HG03066 (cell line): ENCODE data around the gene HTRA1.
A peak's percentile ranks its signal among the peaks of the same experiment; 100 is the strongest.

Source experiments
- ATAC-seq: cut with Tn5 transposase; IDR thresholded peaks from one replicate; pipeline ENCODE4 v1.9.1; 2021; ENCODE audit warnings: low read depth; ENCODE audit not compliant: unreplicated experiment

The HTRA1 gene

DNA sequence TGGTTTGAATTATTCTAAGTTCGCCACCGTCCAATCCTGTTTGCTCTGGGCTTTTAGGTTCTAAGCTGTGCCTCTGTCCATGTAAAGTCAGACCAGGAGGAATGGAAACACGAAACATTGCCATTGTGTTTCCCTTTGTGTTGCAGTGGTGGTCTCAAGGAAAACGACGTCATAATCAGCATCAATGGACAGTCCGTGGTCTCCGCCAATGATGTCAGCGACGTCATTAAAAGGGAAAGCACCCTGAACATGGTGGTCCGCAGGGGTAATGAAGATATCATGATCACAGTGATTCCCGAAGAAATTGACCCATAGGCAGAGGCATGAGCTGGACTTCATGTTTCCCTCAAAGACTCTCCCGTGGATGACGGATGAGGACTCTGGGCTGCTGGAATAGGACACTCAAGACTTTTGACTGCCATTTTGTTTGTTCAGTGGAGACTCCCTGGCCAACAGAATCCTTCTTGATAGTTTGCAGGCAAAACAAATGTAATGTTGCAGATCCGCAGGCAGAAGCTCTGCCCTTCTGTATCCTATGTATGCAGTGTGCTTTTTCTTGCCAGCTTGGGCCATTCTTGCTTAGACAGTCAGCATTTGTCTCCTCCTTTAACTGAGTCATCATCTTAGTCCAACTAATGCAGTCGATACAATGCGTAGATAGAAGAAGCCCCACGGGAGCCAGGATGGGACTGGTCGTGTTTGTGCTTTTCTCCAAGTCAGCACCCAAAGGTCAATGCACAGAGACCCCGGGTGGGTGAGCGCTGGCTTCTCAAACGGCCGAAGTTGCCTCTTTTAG, 52.9 kb downstream of the HTRA1 start:
- ATAC-seq: no peak

GRCh38 chr10:122515022-122515424, 53.7 kb downstream of the HTRA1 start:
- no peak for ATAC-seq

DNA sequence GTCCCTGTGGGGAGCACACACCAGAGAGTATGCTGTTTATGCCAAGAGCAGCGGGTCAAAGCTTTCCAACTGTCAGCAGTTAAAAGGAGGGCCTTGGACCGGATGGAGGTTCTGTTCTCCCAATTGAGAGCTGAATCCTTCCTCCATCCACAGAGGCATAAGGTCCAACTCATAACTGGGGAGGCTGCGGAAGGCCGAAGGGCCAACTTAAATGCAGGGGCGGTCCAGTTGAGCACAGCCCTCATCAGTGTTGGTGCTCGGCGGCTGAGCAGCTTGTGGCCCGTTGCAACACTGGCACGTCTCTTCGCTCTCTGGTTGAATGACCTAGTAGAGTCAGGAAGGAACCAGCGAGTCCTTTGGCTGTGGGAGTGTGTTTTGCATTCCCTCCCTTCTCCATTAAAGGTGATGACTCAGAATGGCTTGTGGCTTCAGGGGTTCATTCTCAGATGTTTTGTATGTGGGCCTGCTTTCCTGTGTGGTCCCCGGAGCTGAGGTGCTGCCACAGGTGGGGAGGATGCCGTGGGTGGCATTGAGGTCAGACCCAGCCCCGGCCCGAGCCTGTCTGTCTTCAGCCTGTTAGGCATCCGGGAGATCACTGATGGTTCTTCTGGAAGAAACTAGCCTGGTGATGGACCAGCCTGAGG, 54.4 kb downstream of the HTRA1 start:
- ATAC-seq: peak; percentile 56

- ATAC-seq: no peak
Observed at GRCh38 chr10:122516734-122517133, 55.4 kb downstream of the HTRA1 start.

DNA sequence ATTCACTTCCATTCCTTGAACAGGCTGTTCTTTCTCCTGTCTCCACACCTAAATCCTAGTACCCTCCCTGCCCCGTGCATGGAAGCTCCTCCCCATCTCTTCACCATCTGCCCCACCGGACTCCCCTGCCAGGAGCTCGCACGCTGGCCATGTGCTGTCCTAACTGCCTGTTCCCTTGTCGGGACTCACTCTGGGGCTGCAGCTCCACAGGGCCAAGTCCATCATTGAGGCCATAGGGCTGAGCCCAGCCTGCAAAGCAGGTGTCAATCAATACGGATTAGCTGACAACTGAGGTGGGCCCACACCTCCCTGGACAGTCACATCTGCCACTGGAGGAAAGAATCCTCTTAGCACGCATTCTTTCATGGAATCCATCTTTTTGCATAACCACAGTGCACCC, 57.8 kb downstream of the HTRA1 start:
- no peak for ATAC-seq

GRCh38 chr10:122519873-122520272, 58.5 kb downstream of the HTRA1 start:
- no peak for ATAC-seq

GRCh38 chr10:122521011-122521410, 59.7 kb downstream of the HTRA1 start:
- ATAC-seq: no peak

DNA sequence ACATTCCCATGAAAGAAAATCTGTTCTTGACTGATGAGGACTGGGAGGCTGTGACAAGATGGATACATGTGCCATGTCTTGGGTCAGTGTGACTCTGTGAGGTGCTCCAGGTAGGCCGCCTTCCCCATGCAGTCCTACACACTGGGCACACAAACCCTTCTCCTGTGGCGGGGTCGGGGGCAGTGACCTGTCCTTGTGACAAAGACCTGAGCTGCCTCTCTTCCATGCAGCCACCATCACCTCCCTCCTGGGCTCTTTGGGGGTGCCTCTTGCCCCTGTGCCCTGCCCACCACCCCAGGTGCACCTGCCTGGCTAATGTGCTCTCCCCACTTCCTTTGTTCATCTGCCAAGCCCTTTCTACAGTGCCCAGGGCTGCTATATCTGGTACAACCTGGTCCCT, 63.5 kb downstream of the HTRA1 start:
- ATAC-seq: no peak

- ATAC-seq: no peak
Observed at GRCh38 chr10:122525788-122526187, 64.4 kb downstream of the HTRA1 start.

GRCh38 chr10:122526892-122527291, 65.5 kb downstream of the HTRA1 start:
- ATAC-seq: no peak

- ATAC-seq: no peak
Observed at GRCh38 chr10:122530177-122530576, 68.8 kb downstream of the HTRA1 start.

- ATAC-seq: no peak
Observed at GRCh38 chr10:122531261-122531660, 69.9 kb downstream of the HTRA1 start.

GRCh38 chr10:122531939-122532338, 70.6 kb downstream of the HTRA1 start:
- no peak for ATAC-seq

- no peak for ATAC-seq
Observed at GRCh38 chr10:122532601-122533296, 71.4 kb downstream of the HTRA1 start.

- ATAC-seq: no peak
Observed at GRCh38 chr10:122537545-122537944, 76.2 kb downstream of the HTRA1 start.

DNA sequence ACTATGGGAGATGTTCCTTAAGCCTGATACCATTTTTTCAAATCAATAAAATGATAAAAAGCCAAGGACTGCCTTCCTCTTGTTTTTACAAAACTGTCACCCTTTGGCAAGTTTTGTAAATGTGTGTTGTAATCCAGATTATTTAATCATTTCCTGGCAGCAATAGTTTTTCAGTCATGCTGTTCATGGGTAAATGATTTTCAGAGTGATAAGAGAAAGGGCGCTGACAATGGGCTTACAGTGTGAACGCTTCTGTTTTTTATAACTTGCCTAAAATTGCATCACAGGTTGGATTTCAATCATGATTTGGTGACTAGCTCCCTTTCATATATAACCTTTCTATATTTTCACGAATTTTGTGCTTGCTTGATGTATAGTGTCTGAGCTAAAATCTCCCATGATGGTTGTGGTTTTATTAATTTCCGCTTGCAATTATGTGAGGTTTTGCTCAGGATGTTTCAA, 80.2 kb downstream of the HTRA1 start:
- no peak for ATAC-seq

- no peak for ATAC-seq
Observed at GRCh38 chr10:122543676-122544445, 82.5 kb downstream of the HTRA1 start.

DNA sequence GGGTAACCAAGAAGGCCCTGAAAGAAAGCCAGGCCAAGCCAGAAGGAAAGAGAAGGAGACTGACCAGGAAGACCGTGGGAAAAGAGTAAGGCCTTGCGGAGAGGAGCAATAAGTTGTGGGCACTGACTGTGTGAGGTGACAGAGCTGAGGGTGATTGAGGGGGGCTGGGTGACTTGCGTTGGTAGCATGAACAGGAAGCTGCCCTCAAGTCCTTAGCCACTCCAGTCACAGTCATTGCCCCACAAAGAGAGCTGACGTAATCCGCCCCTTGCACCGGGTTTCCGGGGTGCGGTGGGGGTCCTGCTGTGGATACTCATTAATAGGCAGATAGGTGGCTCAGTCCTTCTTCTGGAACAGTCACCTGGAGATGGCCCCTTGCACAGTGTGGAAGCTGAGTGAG, 83.1 kb downstream of the HTRA1 start:
- ATAC-seq: no peak

GRCh38 chr10:122546242-122546641, 84.9 kb downstream of the HTRA1 start:
- ATAC-seq: no peak

GRCh38 chr10:122548407-122549085, 87.2 kb downstream of the HTRA1 start:
- ATAC-seq: no peak
